GM08714 (cell line): Measurements from ENCODE around the gene CRTC1.

Experiments
- H3K4me3 ChIP-seq: fragments of 200-500 bp; sonication (Bioruptor generic); 2 replicates; pipeline ENCODE4 v1.5.1; 2014; ENCODE audit warnings: mild to moderate bottlenecking, low read length, inconsistent platforms
- ZNF274 ChIP-seq: IDR thresholded peaks from 2 replicates; pipeline ENCODE4 v1.6.1; 2012; ENCODE audit warnings: mild to moderate bottlenecking, low read depth, low read length

Gene CRTC1

GRCh38 chr19:18774107-18774506, 90.6 kb downstream of the CRTC1 start:
- TF ChIP-seq ZNF274 = no peak
- H3K4me3 ChIP-seq = no peak overlapping the region

GRCh38 chr19:18774782-18775444, 91.4 kb downstream of the CRTC1 start:
- no peak overlapping the region for H3K4me3 ChIP-seq
- TF ChIP-seq ZNF274 = no peak

GRCh38 chr19:18775586-18776287, 92.3 kb downstream of the CRTC1 start:
- no peak overlapping the region for H3K4me3 ChIP-seq
- no peak for TF ChIP-seq ZNF274

GRCh38 chr19:18776288-18776594, 92.8 kb downstream of the CRTC1 start:
- no peak for TF ChIP-seq ZNF274
- H3K4me3 ChIP-seq = no peak overlapping the region

GRCh38 chr19:18776736-18777135, 93.3 kb downstream of the CRTC1 start:
- H3K4me3 ChIP-seq = no peak overlapping the region
- no peak for TF ChIP-seq ZNF274

- TF ChIP-seq ZNF274 = no peak
- H3K4me3 ChIP-seq = no peak overlapping the region
Measured at GRCh38 chr19:18777301-18778075, 94.0 kb downstream of the CRTC1 start.

- no peak overlapping the region for H3K4me3 ChIP-seq
Measured at GRCh38 chr19:18778076-18778389, 94.6 kb downstream of the CRTC1 start.

GRCh38 chr19:18778826-18779495, 95.5 kb downstream of the CRTC1 start:
- no peak overlapping the region for H3K4me3 ChIP-seq
- no peak for TF ChIP-seq ZNF274

More at GRCh38 chr19:18778076-18778389, 94.6 kb downstream of the CRTC1 start:
- TF ChIP-seq ZNF274 = no peak

GRCh38 chr19:18780081-18780480, 96.6 kb downstream of the CRTC1 start:
- no peak for TF ChIP-seq ZNF274
- H3K4me3 ChIP-seq = no peak overlapping the region

- H3K4me3 ChIP-seq = no peak overlapping the region
- TF ChIP-seq ZNF274 = no peak
Measured at GRCh38 chr19:18780631-18781030, 97.2 kb downstream of the CRTC1 start.

GRCh38 chr19:18781047-18781600, 97.6 kb downstream of the CRTC1 start:
- H3K4me3 ChIP-seq = no peak overlapping the region
- TF ChIP-seq ZNF274 = no peak

GRCh38 chr19:18781885-18782527, 98.5 kb downstream of the CRTC1 start:
- H3K4me3 ChIP-seq = no peak overlapping the region
- TF ChIP-seq ZNF274 = no peak

GRCh38 chr19:18782559-18783225, 99.2 kb downstream of the CRTC1 start:
- no peak overlapping the region for H3K4me3 ChIP-seq
- TF ChIP-seq ZNF274 = no peak
